Thyroid gland (tissue), 4 donors: ENCODE measurements around the gene NMUR1.

Source experiments
- CTCF ChIP-seq, 6 experiments: fragments of 200-600 bp in 3 of 6; fragments of 450-650 bp in 3 of 6; sonication (generic) in 3 of 6; IDR thresholded peaks; one replicate each; pipeline ENCODE4 v1.5.1; 2016 to 2019; ENCODE audit warnings: antibody characterized with exemption in 6 of 6, mild to moderate bottlenecking in 2 of 6, inconsistent platforms in 1 of 6, moderate library complexity in 1 of 6
- POLR2A ChIP-seq, 2 donors: fragments of 450-650 bp; IDR thresholded peaks; one replicate each; pipeline ENCODE4 v1.6.1; 2017; ENCODE audit warnings: antibody characterized with exemption in 2 of 2, mild to moderate bottlenecking in 2 of 2, moderate library complexity in 1 of 2

- TF ChIP-seq CTCF (IDR thresholded peaks at IDR 0.05) (no peak), POLR2A (IDR thresholded peaks at IDR 0.05) (no peak)
Measured at GRCh38 chr2:231476920-231477319, 53.3 kb downstream of the NMUR1 start.
